ENCODE data around the gene TRAPPC12. TPM values are rescaled to one million over a fixed set of nuclear protein-coding genes. Genes with fewer than 3 reads are reported as not detected.
A peak's percentile ranks its signal among the peaks of the same experiment; 100 is the strongest.

TRAPPC12 gene
- total and polyA plus RNA-seq, 4 donors, result 47.6 to 163 (median 104) TPM

- intact Hi-C loops (cut with DNase I), result loop anchor here in 1 of 2 donors (2.0 to 5.0 kb wide), 3 partner anchors 23 to 57 kb away; partner anchors contain the start of genes RNASEH1 and RPS7
- ATAC-seq (ENCODE audit: low FRiP score), result no peak
These were observed 138.5 kb downstream of the TRAPPC12 start for GRCh38 chr2:3517948-3518495.

GRCh38 chr2:3518496-3519254 lies 139.2 kb downstream of the TRAPPC12 start:
- peak; percentile 99 to 100 for DNase-seq
- Histone ChIP-seq H3K4me3 (ENCODE audit: low read length in 2 of 2) (peak overlapping the region; percentile 87 to 94), H3K4me1 (ENCODE audit: control insufficient read depth in 1 of 2, insufficient read depth in 2 of 2, low read length in 2 of 2) (peaks cover 0 to 1% of the 10 kb centered on the region in 2 donors), H3K36me3 (ENCODE audit: control insufficient read depth in 1 of 2, insufficient read depth in 2 of 2, low read length in 1 of 2) (no peaks in the 10 kb centered on the region), H3K27me3 (ENCODE audit: control insufficient read depth in 1 of 2, insufficient read depth in 2 of 2, low read length in 1 of 2) (no peaks in the 10 kb centered on the region), H3K27ac (ENCODE audit: low read depth in 1 of 2, low read length in 2 of 2) (peak overlapping the region; percentile 93 to 98), H3K9me3 (ENCODE audit: control insufficient read depth, low read length) (no peaks in the 10 kb centered on the region)
- 0 to 1% methylated on average over 66 to 67 of the region's 67 CpGs for WGBS, 2 donors
- intact Hi-C loops (cut with DNase I), result loop anchor here in 1 of 2 donors (1.0 to 5.0 kb wide), 4 partner anchors 18 to 56 kb away; partner anchors contain the start of genes RNASEH1 and RPS7
- ATAC-seq (ENCODE audit: low FRiP score), result peak; percentile 97

More at GRCh38 chr2:3517948-3518495, 138.5 kb downstream of the TRAPPC12 start:
- Histone ChIP-seq H3K9me3 (ENCODE audit: control insufficient read depth, low read length) (no peaks in the 10 kb centered on the region), H3K4me1 (ENCODE audit: control insufficient read depth in 1 of 2, insufficient read depth in 2 of 2, low read length in 2 of 2) (no peaks in the 10 kb centered on the region), H3K27me3 (ENCODE audit: control insufficient read depth in 1 of 2, insufficient read depth in 2 of 2, low read length in 1 of 2) (no peaks in the 10 kb centered on the region), H3K27ac (ENCODE audit: low read depth in 1 of 2, low read length in 2 of 2) (peak overlapping the region in 1 of 2 donors; percentile 66), H3K4me3 (ENCODE audit: low read length in 2 of 2) (peak overlapping the region; percentile 76 to 87), H3K36me3 (ENCODE audit: control insufficient read depth in 1 of 2, insufficient read depth in 2 of 2, low read length in 1 of 2) (peaks cover 3 to 4% of the 10 kb centered on the region in 2 donors)
- WGBS, 2 donors, result 29 to 31% methylated on average over 3 of the region's 3 CpGs
- no peak for DNase-seq

GRCh38 chr2:3519255-3520205 lies 140.0 kb downstream of the TRAPPC12 start, which contains the start of gene ADI1:
ADI1 (minus strand) TSS chr2:3519531; CDS start chr2:3519487, 44 bp downstream.
- WGBS, 2 donors, result 2 to 3% methylated on average over 64 to 76 of the region's 76 CpGs
- peak within 1 kb of the TSS; percentile 93 to 98 for H3K27ac ChIP-seq (ENCODE audit: low read depth in 1 of 2, low read length in 2 of 2)
- peaks cover 0 to 3% of the 10 kb centered on the region in 2 donors for H3K4me1 ChIP-seq (ENCODE audit: control insufficient read depth in 1 of 2, insufficient read depth in 2 of 2, low read length in 2 of 2)
- ATAC-seq (ENCODE audit: low FRiP score) (peak; percentile 91), DNase-seq (peak; percentile 93 to 95)
- no peaks in the 10 kb centered on the region for H3K36me3 ChIP-seq (ENCODE audit: control insufficient read depth in 1 of 2, insufficient read depth in 2 of 2, low read length in 1 of 2)
- no peaks in the 10 kb centered on the region for H3K27me3 ChIP-seq (ENCODE audit: control insufficient read depth in 1 of 2, insufficient read depth in 2 of 2, low read length in 1 of 2)
- intact Hi-C loops (cut with DNase I), result loop anchor here in 1 of 2 donors (1.0 to 5.0 kb wide), 4 partner anchors 17 to 55 kb away; partner anchors contain the start of genes RNASEH1 and RPS7
- no peaks in the 10 kb centered on the region for H3K9me3 ChIP-seq (ENCODE audit: control insufficient read depth, low read length)
- H3K4me3 ChIP-seq (ENCODE audit: low read length in 2 of 2), result peak within 1 kb of the TSS; percentile 87 to 94

GRCh38 chr2:3520591-3520990 lies 141.1 kb downstream of the TRAPPC12 start:
- DNase-seq, result no peak
- Histone ChIP-seq H3K36me3 (ENCODE audit: control insufficient read depth in 1 of 2, insufficient read depth in 2 of 2, low read length in 1 of 2) (no peaks in the 10 kb centered on the region), H3K27ac (ENCODE audit: low read depth in 1 of 2, low read length in 2 of 2) (no peak overlapping the region), H3K27me3 (ENCODE audit: control insufficient read depth in 1 of 2, insufficient read depth in 2 of 2, low read length in 1 of 2) (no peaks in the 10 kb centered on the region), H3K9me3 (ENCODE audit: control insufficient read depth, low read length) (no peaks in the 10 kb centered on the region), H3K4me3 (ENCODE audit: low read length in 2 of 2) (no peak overlapping the region), H3K4me1 (ENCODE audit: control insufficient read depth in 1 of 2, insufficient read depth in 2 of 2, low read length in 2 of 2) (peaks cover 0 to 3% of the 10 kb centered on the region in 2 donors)
- WGBS, 2 donors, result 94 to 96% methylated on average over 6 of the region's 6 CpGs
- no peak for ATAC-seq (ENCODE audit: low FRiP score)
- intact Hi-C loops (cut with DNase I), result no loop called here

GRCh38 chr2:3522961-3523421 lies 143.5 kb downstream of the TRAPPC12 start:
- no peaks in the 10 kb centered on the region for H3K36me3 ChIP-seq (ENCODE audit: control insufficient read depth in 1 of 2, insufficient read depth in 2 of 2, low read length in 1 of 2)
- H3K27ac ChIP-seq (ENCODE audit: low read depth in 1 of 2, low read length in 2 of 2), result peak overlapping the region; percentile 79 to 98
- intact Hi-C loops (cut with DNase I), result no loop called here
- H3K4me1 ChIP-seq (ENCODE audit: control insufficient read depth in 1 of 2, insufficient read depth in 2 of 2, low read length in 2 of 2), result peaks cover 0 to 3% of the 10 kb centered on the region in 2 donors
- ATAC-seq (ENCODE audit: low FRiP score), result no peak
- peak in 1 of 2 donors; percentile 68 for DNase-seq
- 9 to 15% methylated on average over 13 of the region's 13 CpGs for WGBS, 2 donors
- no peak overlapping the region for H3K4me3 ChIP-seq (ENCODE audit: low read length in 2 of 2)
- no peaks in the 10 kb centered on the region for H3K9me3 ChIP-seq (ENCODE audit: control insufficient read depth, low read length)
- no peaks in the 10 kb centered on the region for H3K27me3 ChIP-seq (ENCODE audit: control insufficient read depth in 1 of 2, insufficient read depth in 2 of 2, low read length in 1 of 2)

GRCh38 chr2:3523551-3524041 lies 144.1 kb downstream of the TRAPPC12 start:
- intact Hi-C loops (cut with DNase I), result no loop called here
- no peak overlapping the region for H3K4me3 ChIP-seq (ENCODE audit: low read length in 2 of 2)
- ATAC-seq (ENCODE audit: low FRiP score), result no peak
- no peak for DNase-seq
- WGBS, 2 donors, result 10 to 14% methylated on average over 4 of the region's 4 CpGs
- H3K4me1 ChIP-seq (ENCODE audit: control insufficient read depth in 1 of 2, insufficient read depth in 2 of 2, low read length in 2 of 2), result peaks cover 0 to 3% of the 10 kb centered on the region in 2 donors
- no peaks in the 10 kb centered on the region for H3K36me3 ChIP-seq (ENCODE audit: control insufficient read depth in 1 of 2, insufficient read depth in 2 of 2, low read length in 1 of 2)
- H3K27ac ChIP-seq (ENCODE audit: low read depth in 1 of 2, low read length in 2 of 2), result peak overlapping the region; percentile 79 to 98
- no peaks in the 10 kb centered on the region for H3K9me3 ChIP-seq (ENCODE audit: control insufficient read depth, low read length)
- H3K27me3 ChIP-seq (ENCODE audit: control insufficient read depth in 1 of 2, insufficient read depth in 2 of 2, low read length in 1 of 2), result no peaks in the 10 kb centered on the region

- DNase-seq, result no peak
- peaks cover 0 to 3% of the 10 kb centered on the region in 2 donors for H3K4me1 ChIP-seq (ENCODE audit: control insufficient read depth in 1 of 2, insufficient read depth in 2 of 2, low read length in 2 of 2)
- ATAC-seq (ENCODE audit: low FRiP score), result no peak
- no peaks in the 10 kb centered on the region for H3K27me3 ChIP-seq (ENCODE audit: control insufficient read depth in 1 of 2, insufficient read depth in 2 of 2, low read length in 1 of 2)
- intact Hi-C loops (cut with DNase I), result no loop called here
- no peaks in the 10 kb centered on the region for H3K36me3 ChIP-seq (ENCODE audit: control insufficient read depth in 1 of 2, insufficient read depth in 2 of 2, low read length in 1 of 2)
- 91 to 93% methylated on average over 21 to 22 of the region's 22 CpGs for WGBS, 2 donors
- H3K4me3 ChIP-seq (ENCODE audit: low read length in 2 of 2), result no peak overlapping the region
- H3K27ac ChIP-seq (ENCODE audit: low read depth in 1 of 2, low read length in 2 of 2), result no peak overlapping the region
- H3K9me3 ChIP-seq (ENCODE audit: control insufficient read depth, low read length), result no peaks in the 10 kb centered on the region
These were observed 147.4 kb downstream of the TRAPPC12 start for GRCh38 chr2:3526871-3527270.

All from aorta (tissue), 5 donors.